ENCODE data around the gene FARP1.

The FARP1 gene

GRCh38 chr13:98476106-98476505 is 333.2 kb downstream of the FARP1 start:
- peak; percentile 22 to 40 for DNase-seq (ENCODE audit: extremely low read depth in 1 of 2, low read depth in 1 of 2)

GRCh38 chr13:98476538-98476966 is 333.7 kb downstream of the FARP1 start:
- peak; percentile 67 to 74 for DNase-seq (ENCODE audit: extremely low read depth in 1 of 2, low read depth in 1 of 2)

- DNase-seq (ENCODE audit: extremely low read depth in 1 of 2, low read depth in 1 of 2): no peak
Observed at GRCh38 chr13:98478189-98479129, 335.6 kb downstream of the FARP1 start.

GRCh38 chr13:98479496-98480003 is 336.7 kb downstream of the FARP1 start:
- DNase-seq (ENCODE audit: extremely low read depth in 1 of 2, low read depth in 1 of 2): no peak

- no peak for DNase-seq (ENCODE audit: extremely low read depth in 1 of 2, low read depth in 1 of 2)
Observed at GRCh38 chr13:98480915-98481877, 338.3 kb downstream of the FARP1 start.

GRCh38 chr13:98482476-98483444 is 339.9 kb downstream of the FARP1 start:
- no peak for DNase-seq (ENCODE audit: extremely low read depth in 1 of 2, low read depth in 1 of 2)

GRCh38 chr13:98483601-98484288 is 340.9 kb downstream of the FARP1 start:
- no peak for DNase-seq (ENCODE audit: extremely low read depth in 1 of 2, low read depth in 1 of 2)

- DNase-seq (ENCODE audit: extremely low read depth in 1 of 2, low read depth in 1 of 2): peak; percentile 22 to 48
Observed at GRCh38 chr13:98484289-98485219, 341.7 kb downstream of the FARP1 start.

GRCh38 chr13:98485561-98485960 is 342.7 kb downstream of the FARP1 start:
- DNase-seq (ENCODE audit: extremely low read depth in 1 of 2, low read depth in 1 of 2): no peak

GRCh38 chr13:98486412-98486811 is 343.5 kb downstream of the FARP1 start:
- no peak for DNase-seq (ENCODE audit: extremely low read depth in 1 of 2, low read depth in 1 of 2)

- DNase-seq (ENCODE audit: extremely low read depth in 1 of 2, low read depth in 1 of 2): no peak
Observed at GRCh38 chr13:98487016-98487415, 344.1 kb downstream of the FARP1 start.

GRCh38 chr13:98487522-98487921 is 344.6 kb downstream of the FARP1 start:
- no peak for DNase-seq (ENCODE audit: extremely low read depth in 1 of 2, low read depth in 1 of 2)

- no peak for DNase-seq (ENCODE audit: extremely low read depth in 1 of 2, low read depth in 1 of 2)
Observed at GRCh38 chr13:98488736-98489135, 345.8 kb downstream of the FARP1 start.

GRCh38 chr13:98489446-98490194 is 346.7 kb downstream of the FARP1 start:
- no peak for DNase-seq (ENCODE audit: extremely low read depth in 1 of 2, low read depth in 1 of 2)

GRCh38 chr13:98490195-98490836 is 347.4 kb downstream of the FARP1 start:
- no peak for DNase-seq (ENCODE audit: extremely low read depth in 1 of 2, low read depth in 1 of 2)

- no peak for DNase-seq (ENCODE audit: extremely low read depth in 1 of 2, low read depth in 1 of 2)
Observed at GRCh38 chr13:98490866-98491265, 348.0 kb downstream of the FARP1 start.

All from activated CD8-positive, alpha-beta memory T cell treated with anti-CD3 and anti-CD28 coated beads for 1 hour (primary cell).